Measurements from ENCODE around the gene CNGB1.

The CNGB1 gene

DNA sequence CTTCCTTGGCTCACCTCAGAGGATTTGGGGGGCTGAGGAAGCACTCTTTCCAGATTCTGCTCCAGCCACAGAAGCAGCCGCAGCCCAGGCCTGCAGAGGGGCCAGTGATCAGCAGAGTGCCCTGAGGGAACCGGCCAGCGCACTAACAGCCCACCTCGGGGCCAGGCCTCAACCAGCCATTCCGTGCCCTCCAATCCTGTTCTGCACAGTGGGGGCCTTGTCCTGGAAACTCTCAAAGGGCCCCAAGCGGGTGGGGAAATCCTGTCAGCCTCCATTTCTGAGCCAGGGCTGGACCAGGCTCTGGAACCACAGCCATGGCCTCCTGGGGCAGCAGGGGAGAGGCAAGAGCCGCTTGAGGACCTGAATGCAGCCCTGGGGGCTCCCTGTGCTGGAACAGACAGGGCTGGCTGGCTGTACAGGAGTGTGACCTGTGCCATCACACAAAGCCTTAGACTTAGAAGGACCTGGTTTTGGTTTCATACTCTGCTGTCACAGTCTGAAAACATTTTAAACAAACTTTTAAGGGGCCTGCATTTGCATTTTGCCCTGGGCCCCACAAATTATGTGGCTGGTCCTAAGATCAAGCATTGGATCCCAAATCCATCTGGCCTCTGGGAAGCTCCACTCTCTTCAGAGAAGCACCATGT is 10.0 kb downstream of the CNGB1 start:
- Histone ChIP-seq H3K9me2 (replicated peaks; ENCODE audit: insufficient read depth, low read length) (no peaks in the 10 kb centered on the region), H3F3A (ENCODE audit: insufficient read depth) (no peaks in the 10 kb centered on the region), H3K4me3 (ENCODE audit: insufficient read depth, low read length, poor library complexity, severe bottlenecking) (no peak overlapping the region), H3K4me2 (ENCODE audit: low read depth, low read length, poor library complexity, severe bottlenecking) (no peak overlapping the region), H3K27me3 (ENCODE audit: low read length) (no peaks in the 10 kb centered on the region), H3K27ac (ENCODE audit: low read depth, low read length) (no peak overlapping the region), H3K36me3 (ENCODE audit: low read length) (no peaks in the 10 kb centered on the region), H2AFZ (ENCODE audit: low read depth, low read length, severe bottlenecking) (no peak overlapping the region), H3K79me2 (ENCODE audit: insufficient read depth, low read length) (no peaks in the 10 kb centered on the region), H3K9me3 (ENCODE audit: insufficient read depth, low read length) (no peaks in the 10 kb centered on the region), H3K9ac (ENCODE audit: low read length) (no peak overlapping the region), H4K20me1 (ENCODE audit: low read depth, low read length) (no peaks in the 10 kb centered on the region)
- TF ChIP-seq, protein P1, sequence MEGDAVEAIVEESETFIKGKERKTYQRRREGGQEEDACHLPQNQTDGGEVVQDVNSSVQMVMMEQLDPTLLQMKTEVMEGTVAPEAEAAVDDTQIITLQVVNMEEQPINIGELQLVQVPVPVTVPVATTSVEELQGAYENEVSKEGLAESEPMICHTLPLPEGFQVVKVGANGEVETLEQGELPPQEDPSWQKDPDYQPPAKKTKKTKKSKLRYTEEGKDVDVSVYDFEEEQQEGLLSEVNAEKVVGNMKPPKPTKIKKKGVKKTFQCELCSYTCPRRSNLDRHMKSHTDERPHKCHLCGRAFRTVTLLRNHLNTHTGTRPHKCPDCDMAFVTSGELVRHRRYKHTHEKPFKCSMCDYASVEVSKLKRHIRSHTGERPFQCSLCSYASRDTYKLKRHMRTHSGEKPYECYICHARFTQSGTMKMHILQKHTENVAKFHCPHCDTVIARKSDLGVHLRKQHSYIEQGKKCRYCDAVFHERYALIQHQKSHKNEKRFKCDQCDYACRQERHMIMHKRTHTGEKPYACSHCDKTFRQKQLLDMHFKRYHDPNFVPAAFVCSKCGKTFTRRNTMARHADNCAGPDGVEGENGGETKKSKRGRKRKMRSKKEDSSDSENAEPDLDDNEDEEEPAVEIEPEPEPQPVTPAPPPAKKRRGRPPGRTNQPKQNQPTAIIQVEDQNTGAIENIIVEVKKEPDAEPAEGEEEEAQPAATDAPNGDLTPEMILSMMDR (IDR thresholded peaks at IDR 0.05; ENCODE audit: insufficient read depth, low read length, poor library complexity, severe bottlenecking), result no peak
- no peak for TF ChIP-seq EZH2phosphoT487 (conservative IDR thresholded peaks at IDR 0.05; ENCODE audit: low read length)

DNA sequence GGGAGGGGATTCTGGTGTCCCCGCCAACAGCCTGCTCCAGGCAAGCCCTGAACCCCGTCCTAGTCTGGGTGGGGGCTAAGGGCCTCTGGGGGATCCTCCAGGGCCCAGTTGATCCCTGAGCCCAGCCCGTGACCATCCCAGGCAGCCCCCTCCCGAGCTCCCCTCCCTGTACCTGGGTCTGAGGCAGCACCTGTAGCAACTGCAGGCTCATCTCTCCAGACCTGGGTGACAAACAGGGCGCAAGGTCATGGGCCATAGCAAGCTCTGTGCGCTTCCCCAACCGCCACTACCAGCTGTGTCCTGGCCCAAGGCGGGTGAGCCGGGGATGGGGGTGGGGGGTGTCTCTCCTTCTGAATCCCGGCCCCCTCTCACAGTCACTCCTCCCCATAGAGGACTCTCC is 10.6 kb downstream of the CNGB1 start:
- no peak overlapping the region for H3K9ac ChIP-seq (ENCODE audit: low read length)
- no peaks in the 10 kb centered on the region for H3K79me2 ChIP-seq (ENCODE audit: insufficient read depth, low read length)
- H3K9me3 ChIP-seq (ENCODE audit: insufficient read depth, low read length), result no peaks in the 10 kb centered on the region
- H3K36me3 ChIP-seq (ENCODE audit: low read length), result no peaks in the 10 kb centered on the region
- H3K4me2 ChIP-seq (ENCODE audit: low read depth, low read length, poor library complexity, severe bottlenecking), result no peak overlapping the region
- no peak overlapping the region for H3K4me3 ChIP-seq (ENCODE audit: insufficient read depth, low read length, poor library complexity, severe bottlenecking)
- no peak overlapping the region for H3K27ac ChIP-seq (ENCODE audit: low read depth, low read length)
- H4K20me1 ChIP-seq (ENCODE audit: low read depth, low read length), result no peaks in the 10 kb centered on the region
- no peaks in the 10 kb centered on the region for H3F3A ChIP-seq (ENCODE audit: insufficient read depth)
- no peak for TF ChIP-seq EZH2phosphoT487 (conservative IDR thresholded peaks at IDR 0.05; ENCODE audit: low read length)
- TF ChIP-seq, protein P1 (IDR thresholded peaks at IDR 0.05; ENCODE audit: insufficient read depth, low read length, poor library complexity, severe bottlenecking), result no peak
- no peak overlapping the region for H2AFZ ChIP-seq (ENCODE audit: low read depth, low read length, severe bottlenecking)
- H3K9me2 ChIP-seq (replicated peaks; ENCODE audit: insufficient read depth, low read length), result no peaks in the 10 kb centered on the region
- H3K27me3 ChIP-seq (ENCODE audit: low read length), result no peaks in the 10 kb centered on the region

DNA sequence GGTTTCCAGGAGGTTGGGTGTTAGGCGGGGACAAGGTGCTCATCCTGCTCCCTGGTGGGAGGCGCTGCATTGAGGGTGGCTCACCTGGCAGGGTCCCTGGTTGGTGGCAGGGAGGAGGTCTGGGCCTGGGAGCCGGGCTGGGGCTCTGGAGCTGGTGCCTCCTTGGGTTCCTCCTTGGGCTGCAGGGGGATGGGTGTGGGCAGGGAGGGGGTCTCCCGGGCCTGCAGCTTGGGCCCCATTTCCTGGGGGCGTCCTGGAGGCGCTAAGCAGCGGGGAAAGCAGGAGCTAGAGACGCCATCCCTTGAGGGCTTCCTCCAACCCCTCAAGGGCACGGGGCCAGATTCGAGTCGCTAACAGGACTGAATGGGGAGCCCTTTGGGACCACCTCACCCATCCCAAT is 11.1 kb downstream of the CNGB1 start:
- Histone ChIP-seq H3K36me3 (ENCODE audit: low read length) (no peaks in the 10 kb centered on the region), H3K9me2 (replicated peaks; ENCODE audit: insufficient read depth, low read length) (no peaks in the 10 kb centered on the region), H3K4me2 (ENCODE audit: low read depth, low read length, poor library complexity, severe bottlenecking) (no peak overlapping the region), H3K27me3 (ENCODE audit: low read length) (no peaks in the 10 kb centered on the region), H3K4me3 (ENCODE audit: insufficient read depth, low read length, poor library complexity, severe bottlenecking) (no peak overlapping the region), H3K9ac (ENCODE audit: low read length) (no peak overlapping the region), H4K20me1 (ENCODE audit: low read depth, low read length) (no peaks in the 10 kb centered on the region), H2AFZ (ENCODE audit: low read depth, low read length, severe bottlenecking) (no peak overlapping the region), H3K79me2 (ENCODE audit: insufficient read depth, low read length) (no peaks in the 10 kb centered on the region), H3K9me3 (ENCODE audit: insufficient read depth, low read length) (no peaks in the 10 kb centered on the region), H3F3A (ENCODE audit: insufficient read depth) (no peaks in the 10 kb centered on the region), H3K27ac (ENCODE audit: low read depth, low read length) (no peak overlapping the region)
- TF ChIP-seq, protein P1 (IDR thresholded peaks at IDR 0.05; ENCODE audit: insufficient read depth, low read length, poor library complexity, severe bottlenecking), result no peak
- TF ChIP-seq EZH2phosphoT487 (conservative IDR thresholded peaks at IDR 0.05; ENCODE audit: low read length), result no peak

Data from SU-DHL-6 (cell line).